IMR-90 (cell line): Measurements from ENCODE around the gene SLC22A7. TPM values are rescaled to one million over a fixed set of nuclear protein-coding genes. Genes with fewer than 3 reads are reported as not detected.

Experiments
- CTCF ChIP-seq: conservative IDR thresholded peaks from 2 replicates; pipeline ENCODE4 v1.5.1; 2012; ENCODE audit warnings: mild to moderate bottlenecking, low read depth, low read length, improper control_type of control experiment
- MAFK ChIP-seq: IDR thresholded peaks from 2 replicates; pipeline ENCODE4 v1.6.1; 2012; ENCODE audit warnings: low read depth, low read length, improper control_type of control experiment
- MXI1 ChIP-seq: IDR thresholded peaks from 2 replicates; pipeline ENCODE4 v1.6.1; 2012; ENCODE audit warnings: low read depth, mild to moderate bottlenecking, low read length, moderate library complexity, borderline replicate concordance
- RFX5 ChIP-seq: IDR thresholded peaks from 2 replicates; pipeline ENCODE4 v1.8.0; 2012; ENCODE audit warnings: low read depth, mild to moderate bottlenecking, low read length, moderate library complexity
- polyA plus RNA-seq, 3 experiments: library from polyadenylated mRNA; depleted of rRNA; stranded (reverse); fragments of >200 nt; gene quantifications; 2 replicates each; pipeline ENCODE4 v1.2.3, GENCODE V29; 2012; ENCODE audit warnings: low replicate concordance in 1 of 3
- total RNA-seq: library from RNA; depleted of rRNA; stranded (reverse); fragments of >200 nt; gene quantifications from 2 replicates; pipeline ENCODE4 v1.2.3, GENCODE V29; 2012

Gene SLC22A7
- total and polyA plus RNA-seq, 2 of the 4 experiments (the other 2 are of a cell fraction): not detected

- TF ChIP-seq CTCF (no peak), MAFK (no peak), RFX5 (no peak), MXI1 (no peak)
These were observed 20.8 kb upstream of the SLC22A7 start (continued) for GRCh38 chr6:43277306-43277642.
